ENCODE data around the gene GAB1. TPM values are rescaled to one million over a fixed set of nuclear protein-coding genes. Genes with fewer than 3 reads are reported as not detected.

Gene GAB1
- total RNA-seq, 1 experiment from 2014 or later = 14.1 TPM

GRCh38 chr4:143399113-143399949 is 62.7 kb downstream of the GAB1 start:
- Histone ChIP-seq H3K36me3 (replicated peaks; ENCODE audit: control insufficient read depth, insufficient read depth, low read length) (no peaks in the 10 kb centered on the region), H3K4me3 (ENCODE audit: insufficient read depth, low read depth, low read length) (no peak overlapping the region), H3K27me3 (ENCODE audit: control insufficient read depth, insufficient read depth, low read length) (no peaks in the 10 kb centered on the region)
- no peak for DNase-seq

- Histone ChIP-seq H3K36me3 (replicated peaks; ENCODE audit: control insufficient read depth, insufficient read depth, low read length) (no peaks in the 10 kb centered on the region), H3K4me3 (ENCODE audit: insufficient read depth, low read depth, low read length) (no peak overlapping the region), H3K27me3 (ENCODE audit: control insufficient read depth, insufficient read depth, low read length) (no peaks in the 10 kb centered on the region)
- DNase-seq = no peak
Observed at GRCh38 chr4:143400082-143400481, 63.4 kb downstream of the GAB1 start.

GRCh38 chr4:143402776-143403552 is 66.3 kb downstream of the GAB1 start:
- DNase-seq = no peak
- Histone ChIP-seq H3K27me3 (ENCODE audit: control insufficient read depth, insufficient read depth, low read length) (no peaks in the 10 kb centered on the region), H3K36me3 (replicated peaks; ENCODE audit: control insufficient read depth, insufficient read depth, low read length) (no peaks in the 10 kb centered on the region), H3K4me3 (ENCODE audit: insufficient read depth, low read depth, low read length) (no peak overlapping the region)

- no peaks in the 10 kb centered on the region for H3K27me3 ChIP-seq (ENCODE audit: control insufficient read depth, insufficient read depth, low read length)
- no peak overlapping the region for H3K4me3 ChIP-seq (ENCODE audit: insufficient read depth, low read depth, low read length)
- no peak for DNase-seq
- H3K36me3 ChIP-seq (replicated peaks; ENCODE audit: control insufficient read depth, insufficient read depth, low read length) = no peaks in the 10 kb centered on the region
Observed at GRCh38 chr4:143403553-143403820, 66.8 kb downstream of the GAB1 start.

GRCh38 chr4:143404555-143404954 is 67.9 kb downstream of the GAB1 start:
- no peaks in the 10 kb centered on the region for H3K36me3 ChIP-seq (replicated peaks; ENCODE audit: control insufficient read depth, insufficient read depth, low read length)
- H3K27me3 ChIP-seq (ENCODE audit: control insufficient read depth, insufficient read depth, low read length) = no peaks in the 10 kb centered on the region
- DNase-seq = no peak
- no peak overlapping the region for H3K4me3 ChIP-seq (ENCODE audit: insufficient read depth, low read depth, low read length)

GRCh38 chr4:143405075-143405730 is 68.5 kb downstream of the GAB1 start:
- H3K4me3 ChIP-seq (ENCODE audit: insufficient read depth, low read depth, low read length) = no peak overlapping the region
- DNase-seq = no peak

GRCh38 chr4:143406523-143406922 is 69.8 kb downstream of the GAB1 start:
- no peaks in the 10 kb centered on the region for H3K27me3 ChIP-seq (ENCODE audit: control insufficient read depth, insufficient read depth, low read length)
- DNase-seq = no peak

More at GRCh38 chr4:143405075-143405730, 68.5 kb downstream of the GAB1 start:
- no peaks in the 10 kb centered on the region for H3K36me3 ChIP-seq (replicated peaks; ENCODE audit: control insufficient read depth, insufficient read depth, low read length)
- no peaks in the 10 kb centered on the region for H3K27me3 ChIP-seq (ENCODE audit: control insufficient read depth, insufficient read depth, low read length)

GRCh38 chr4:143407474-143407873 is 70.8 kb downstream of the GAB1 start:
- Histone ChIP-seq H3K36me3 (replicated peaks; ENCODE audit: control insufficient read depth, insufficient read depth, low read length) (no peaks in the 10 kb centered on the region), H3K27me3 (ENCODE audit: control insufficient read depth, insufficient read depth, low read length) (no peaks in the 10 kb centered on the region), H3K4me3 (ENCODE audit: insufficient read depth, low read depth, low read length) (no peak overlapping the region)
- no peak for DNase-seq

More at GRCh38 chr4:143406523-143406922, 69.8 kb downstream of the GAB1 start:
- no peak overlapping the region for H3K4me3 ChIP-seq (ENCODE audit: insufficient read depth, low read depth, low read length)
- no peaks in the 10 kb centered on the region for H3K36me3 ChIP-seq (replicated peaks; ENCODE audit: control insufficient read depth, insufficient read depth, low read length)

GRCh38 chr4:143407888-143408287 is 71.2 kb downstream of the GAB1 start:
- Histone ChIP-seq H3K4me3 (ENCODE audit: insufficient read depth, low read depth, low read length) (no peak overlapping the region), H3K27me3 (ENCODE audit: control insufficient read depth, insufficient read depth, low read length) (no peaks in the 10 kb centered on the region), H3K36me3 (replicated peaks; ENCODE audit: control insufficient read depth, insufficient read depth, low read length) (no peaks in the 10 kb centered on the region)
- DNase-seq = no peak

- no peak for DNase-seq
- Histone ChIP-seq H3K36me3 (replicated peaks; ENCODE audit: control insufficient read depth, insufficient read depth, low read length) (no peaks in the 10 kb centered on the region), H3K27me3 (ENCODE audit: control insufficient read depth, insufficient read depth, low read length) (no peaks in the 10 kb centered on the region), H3K4me3 (ENCODE audit: insufficient read depth, low read depth, low read length) (no peak overlapping the region)
Observed at GRCh38 chr4:143410015-143410414, 73.3 kb downstream of the GAB1 start.

GRCh38 chr4:143411527-143412419 is 75.1 kb downstream of the GAB1 start:
- H3K4me3 ChIP-seq (ENCODE audit: insufficient read depth, low read depth, low read length) = no peak overlapping the region
- DNase-seq = no peak
- no peaks in the 10 kb centered on the region for H3K36me3 ChIP-seq (replicated peaks; ENCODE audit: control insufficient read depth, insufficient read depth, low read length)
- no peaks in the 10 kb centered on the region for H3K27me3 ChIP-seq (ENCODE audit: control insufficient read depth, insufficient read depth, low read length)

- Histone ChIP-seq H3K4me3 (ENCODE audit: insufficient read depth, low read depth, low read length) (no peak overlapping the region), H3K36me3 (replicated peaks; ENCODE audit: control insufficient read depth, insufficient read depth, low read length) (no peaks in the 10 kb centered on the region), H3K27me3 (ENCODE audit: control insufficient read depth, insufficient read depth, low read length) (no peaks in the 10 kb centered on the region)
- DNase-seq = no peak
Observed at GRCh38 chr4:143412420-143412758, 75.7 kb downstream of the GAB1 start.

- Histone ChIP-seq H3K36me3 (replicated peaks; ENCODE audit: control insufficient read depth, insufficient read depth, low read length) (no peaks in the 10 kb centered on the region), H3K4me3 (ENCODE audit: insufficient read depth, low read depth, low read length) (no peak overlapping the region), H3K27me3 (ENCODE audit: control insufficient read depth, insufficient read depth, low read length) (no peaks in the 10 kb centered on the region)
- DNase-seq = no peak
Observed at GRCh38 chr4:143417679-143418403, 81.2 kb downstream of the GAB1 start.

GRCh38 chr4:143420227-143420626 is 83.6 kb downstream of the GAB1 start:
- Histone ChIP-seq H3K36me3 (replicated peaks; ENCODE audit: control insufficient read depth, insufficient read depth, low read length) (no peaks in the 10 kb centered on the region), H3K4me3 (ENCODE audit: insufficient read depth, low read depth, low read length) (no peak overlapping the region), H3K27me3 (ENCODE audit: control insufficient read depth, insufficient read depth, low read length) (no peaks in the 10 kb centered on the region)
- no peak for DNase-seq
